H1 (cell line): Measurements from ENCODE around the gene SH3D19. TPM values are rescaled to one million over a fixed set of nuclear protein-coding genes. Genes with fewer than 3 reads are reported as not detected.
A peak's percentile ranks its signal among the peaks of the same experiment; 100 is the strongest.

Source experiments
- CTCF ChIA-PET: fragments of 300-600 bp; sonication (Branson Sonifier 250); formaldehyde crosslinking; loops from one replicate; lab custom pipeline; 2021; ENCODE audit not compliant: partially characterized antibody; lab: Charles Lee
- POLR2A ChIA-PET: fragments of 300-600 bp; sonication (Branson Sonifier 250); formaldehyde crosslinking; loops from one replicate; lab custom pipeline; 2021; ENCODE audit warnings: inconsistent platforms; ENCODE audit not compliant: partially characterized antibody; lab: Charles Lee
- DNase-seq, 2 experiments: peaks; one replicate each; pipeline versions ENCODE4 v3.0.0 to v3.0.0-alpha.2; 2010 to 2022; ENCODE audit warnings: low spot score in 2 of 2, low read depth in 1 of 2, mixed read lengths in 1 of 2
- FAIRE-seq: peaks from 2 replicates; lab custom pipeline; 2011; peaks lifted over from hg19 to GRCh38; lab: Jason Lieb, UNC
- H2AFZ ChIP-seq: 2 replicates; pipeline ENCODE4 v1.8.1; 2012; ENCODE audit warnings: low read length, inconsistent platforms
- H2AK5ac ChIP-seq: 2 replicates; pipeline ENCODE4 v1.6.1; 2013; ENCODE audit warnings: low read depth, low read length
- H2BK120ac ChIP-seq: replicated peaks from 2 replicates; pipeline ENCODE3; 2013; ENCODE audit warnings: low read depth, low read length, inconsistent platforms
- H2BK12ac ChIP-seq: 2 replicates; pipeline ENCODE4 v1.6.1; 2013; ENCODE audit warnings: low read depth, low read length
- H2BK15ac ChIP-seq: 2 replicates; pipeline ENCODE4 v1.6.1; 2013; ENCODE audit warnings: low read length
- H2BK20ac ChIP-seq: 2 replicates; pipeline ENCODE4 v1.6.1; 2013; ENCODE audit warnings: low read length
- H2BK5ac ChIP-seq: 2 replicates; pipeline ENCODE4 v1.6.1; 2013; ENCODE audit warnings: low read depth, low read length
- H3K14ac ChIP-seq: 2 replicates; pipeline ENCODE4 v1.6.1; 2013; ENCODE audit warnings: inconsistent platforms; ENCODE audit not compliant: insufficient read length
- H3K18ac ChIP-seq: 2 replicates; pipeline ENCODE4 v1.6.1; 2013; ENCODE audit warnings: low read length; ENCODE audit errors: extremely low read depth
- H3K23ac ChIP-seq: 2 replicates; pipeline ENCODE4 v1.6.1; 2013; ENCODE audit warnings: inconsistent platforms; ENCODE audit not compliant: insufficient read length
- H3K23me2 ChIP-seq: 2 replicates; pipeline ENCODE4 v1.6.1; 2013; ENCODE audit warnings: low read depth, low read length
- H3K27ac ChIP-seq: 2 replicates; pipeline ENCODE4 v1.6.1; 2011; ENCODE audit warnings: low read depth, low read length, inconsistent platforms
- H3K27me3 ChIP-seq, 4 experiments: replicated peaks in 1 of 4; 1 replicate in 1 of 4; 2 replicates in 3 of 4; pipeline versions ENCODE4 v1.6.1 to v1.8.1; 2011 to 2013; ENCODE audit warnings: low read length in 3 of 4, mild to moderate bottlenecking in 3 of 4, inconsistent platforms in 2 of 4, mixed read lengths in 2 of 4, moderate library complexity in 1 of 4; ENCODE audit not compliant: control insufficient read depth in 3 of 4, insufficient read depth in 3 of 4; ENCODE audit errors: extremely low read depth in 1 of 4
- H3K36me3 ChIP-seq, 4 experiments: 2 replicates each; pipeline versions ENCODE4 v1.6.1 to v1.8.1; 2011 to 2013; ENCODE audit warnings: mild to moderate bottlenecking in 4 of 4, low read length in 3 of 4, moderate library complexity in 2 of 4, control low read depth in 1 of 4, inconsistent platforms in 1 of 4; ENCODE audit not compliant: insufficient read depth in 4 of 4, control insufficient read depth in 2 of 4
- H3K4ac ChIP-seq: replicated peaks from 2 replicates; pipeline ENCODE3; 2013; ENCODE audit warnings: low read length, low read depth, mixed read lengths, inconsistent platforms; ENCODE audit not compliant: insufficient read length
- H3K4me1 ChIP-seq, 4 experiments: replicated peaks in 1 of 4; 1 replicate in 1 of 4; 2 replicates in 3 of 4; pipeline versions ENCODE4 v1.6.1 to v1.8.1; 2011 to 2013; ENCODE audit warnings: low read length in 3 of 4, inconsistent platforms in 2 of 4, mixed read lengths in 1 of 4; ENCODE audit not compliant: insufficient read depth in 4 of 4, control insufficient read depth in 3 of 4
- H3K4me2 ChIP-seq, 2 experiments: 2 replicates each; pipeline versions ENCODE4 v1.6.1 to v1.8.1; 2011 to 2013; ENCODE audit warnings: low read depth in 2 of 2, low read length in 2 of 2, control low read depth in 1 of 2, inconsistent platforms in 1 of 2, mild to moderate bottlenecking in 1 of 2; ENCODE audit not compliant: insufficient read depth in 1 of 2
- H3K4me3 ChIP-seq, 4 experiments: fragments of 200-600, 300-600 bp in 1 of 4; sonication (generic), shearing (Covaris generic), sonication (Bioruptor Twin) in 1 of 4; 2 replicates each; pipeline versions ENCODE4 v1.5.1 to v1.8.1; 2011 to 2016; ENCODE audit warnings: low read length in 4 of 4, low read depth in 3 of 4, control low read depth in 2 of 4, inconsistent platforms in 2 of 4, mild to moderate bottlenecking in 2 of 4, mixed read lengths in 1 of 4, moderate library complexity in 1 of 4; ENCODE audit not compliant: insufficient read depth in 2 of 4; ENCODE audit errors: extremely low read depth in 1 of 4
- H3K56ac ChIP-seq: replicated peaks from 2 replicates; pipeline ENCODE3; 2013; ENCODE audit warnings: low read depth, mild to moderate bottlenecking, mixed read lengths, low read length, inconsistent platforms; ENCODE audit not compliant: insufficient read length
- H3K79me1 ChIP-seq: 2 replicates; pipeline ENCODE4 v1.6.1; 2013; ENCODE audit warnings: low read depth, low read length, control low read depth
- H3K79me2 ChIP-seq, 2 experiments: 2 replicates each; pipeline versions ENCODE4 v1.6.1 to v1.8.1; 2012 to 2013; ENCODE audit warnings: low read length in 2 of 2, mild to moderate bottlenecking in 2 of 2, inconsistent platforms in 1 of 2; ENCODE audit not compliant: insufficient read depth in 2 of 2, control insufficient read depth in 1 of 2
- H3K9ac ChIP-seq, 4 experiments: replicated peaks in 1 of 4; 1 replicate in 1 of 4; 2 replicates in 3 of 4; pipeline versions ENCODE4 v1.6.1 to v1.8.1; 2011 to 2013; ENCODE audit warnings: low read depth in 3 of 4, low read length in 3 of 4, control low read depth in 2 of 4, mild to moderate bottlenecking in 2 of 4, moderate library complexity in 2 of 4, inconsistent platforms in 1 of 4; ENCODE audit errors: extremely low read depth in 1 of 4
- H3K9me3 ChIP-seq, 2 experiments: 2 replicates each; pipeline versions ENCODE4 v1.6.1 to v1.8.1; 2012 to 2013; ENCODE audit warnings: mild to moderate bottlenecking in 2 of 2, moderate library complexity in 2 of 2, control low read depth in 1 of 2, inconsistent platforms in 1 of 2, low read depth in 1 of 2, low read length in 1 of 2, mixed read lengths in 1 of 2; ENCODE audit not compliant: insufficient read depth in 2 of 2
- H4K20me1 ChIP-seq, 2 experiments: replicated peaks in 1 of 2; 2 replicates each; pipeline versions ENCODE3 to v1.8.1; 2011 to 2013; ENCODE audit warnings: inconsistent platforms in 2 of 2, low read length in 2 of 2, mild to moderate bottlenecking in 1 of 2; ENCODE audit not compliant: insufficient read depth in 2 of 2, control insufficient read depth in 1 of 2
- H4K5ac ChIP-seq: 2 replicates; pipeline ENCODE4 v1.6.1; 2013; ENCODE audit warnings: low read length, low read depth, mixed read lengths, inconsistent platforms; ENCODE audit not compliant: insufficient read length
- H4K8ac ChIP-seq: 2 replicates; pipeline ENCODE4 v1.8.0; 2013; ENCODE audit warnings: mild to moderate bottlenecking, moderate library complexity, low read length, inconsistent platforms; ENCODE audit not compliant: insufficient read depth; ENCODE audit errors: extremely low read depth
- H4K91ac ChIP-seq: replicated peaks from 2 replicates; pipeline ENCODE3; 2013; ENCODE audit warnings: low read length, mixed read lengths, inconsistent platforms; ENCODE audit not compliant: insufficient read length
- ASH2L ChIP-seq: fragments of 200-600, 300-600 bp; sonication (generic); IDR thresholded peaks from one replicate; pipeline ENCODE4 v1.7.1; 2017; ENCODE audit warnings: low read length
- EGR1 ChIP-seq: IDR thresholded peaks from 2 replicates; pipeline ENCODE4 v1.6.1; 2011; ENCODE audit warnings: low read depth, low read length, borderline replicate concordance
- GTF2F1 ChIP-seq: IDR thresholded peaks from 2 replicates; pipeline ENCODE4 v1.6.1; 2012; ENCODE audit warnings: low read depth, low read length, improper control_type of control experiment, borderline replicate concordance
- HDAC6 ChIP-seq: IDR thresholded peaks from one replicate; pipeline ENCODE4 v1.7.1; 2012; ENCODE audit warnings: low read depth, mild to moderate bottlenecking, inconsistent platforms, low read length, moderate library complexity
- NANOG ChIP-seq: IDR thresholded peaks from 2 replicates; pipeline ENCODE4 v1.6.1; 2011; ENCODE audit warnings: low read length, low read depth, mild to moderate bottlenecking, inconsistent platforms; ENCODE audit not compliant: insufficient read depth, poor library complexity, severe bottlenecking
- POLR2A ChIP-seq, 2 experiments: IDR thresholded peaks; 1 replicate in 1 of 2; 2 replicates in 1 of 2; pipeline ENCODE4 v1.6.1; 2011; ENCODE audit warnings: low read depth in 2 of 2, low read length in 2 of 2, mild to moderate bottlenecking in 2 of 2; ENCODE audit errors: control extremely low read depth in 1 of 2
- POU5F1 ChIP-seq: IDR thresholded peaks from 2 replicates; pipeline ENCODE4 v1.6.1; 2011; ENCODE audit warnings: low read depth, mild to moderate bottlenecking, low read length, moderate library complexity
- RBBP5 ChIP-seq: IDR thresholded peaks from 2 replicates; pipeline ENCODE4 v1.7.1; 2012; ENCODE audit warnings: low read depth, mild to moderate bottlenecking, inconsistent platforms, low read length, moderate library complexity, borderline replicate concordance
- SAP30 ChIP-seq: fragments of 300-600 bp; sonication (generic); IDR thresholded peaks from 2 replicates; pipeline ENCODE4 v1.7.1; 2012; ENCODE audit warnings: low read length, moderate library complexity, mild to moderate bottlenecking, inconsistent platforms; ENCODE audit not compliant: insufficient read depth, insufficient replicate concordance
- SIX5 ChIP-seq: IDR thresholded peaks from 2 replicates; pipeline ENCODE4 v1.6.1; 2011; ENCODE audit warnings: mild to moderate bottlenecking, low read depth, low read length
- SP1 ChIP-seq: IDR thresholded peaks from 2 replicates; pipeline ENCODE4 v1.6.1; 2011; ENCODE audit warnings: low read depth, low read length
- TEAD4 ChIP-seq: IDR thresholded peaks from 2 replicates; pipeline ENCODE4 v1.6.1; 2012; ENCODE audit warnings: low read depth, low read length, inconsistent platforms, mixed read lengths
- WGBS, 2 experiments: shearing (Covaris generic) in 1 of 2; methylation state at CpG; one replicate each; pipeline versions ENCODE4 v1.1.6 to v1.1.7; 2013 to 2015; ENCODE audit warnings: low lambda C conversion rate in 2 of 2, mixed read lengths in 2 of 2, inconsistent platforms in 1 of 2, low coverage in 1 of 2, missing lambda C conversion rate in 1 of 2; ENCODE audit not compliant: insufficient replicate concordance in 2 of 2, insufficient coverage in 1 of 2, insufficient read length in 1 of 2; ENCODE audit errors: extremely low coverage in 1 of 2, missing lambda C conversion rate in 1 of 2; 5-methylcytosine and 5-hydroxymethylcytosine counted together
- polyA plus RNA-seq, 7 experiments: library from polyadenylated mRNA; depleted of rRNA in 3 of 7; stranded (reverse) in 5 of 7; unstranded in 2 of 7; fragments of >200 nt in 5 of 7; fragments of 200-250 nt in 2 of 7; gene quantifications; 1 replicate in 5 of 7; 2 replicates in 1 of 7; 4 replicates in 1 of 7; pipeline versions ENCODE4 v1.2.1 to v1.2.3, GENCODE V29; 2011 to 2013; ENCODE audit warnings: missing spikeins in 2 of 7, mixed read lengths in 2 of 7
- total RNA-seq: library from RNA; stranded (reverse); fragmentation: NEBNext Ultra II Directional; extraction: Animal tissue kit (Norgen Biotek cat#: 25700); gene quantifications from 2 replicates; pipeline ENCODE4 v1.2.1, GENCODE V29; 2021
- TF ChIP-seq, protein P1 (sequence below): IDR thresholded peaks from 2 replicates; pipeline ENCODE4 v1.6.1; 2012; ENCODE audit warnings: inconsistent platforms
- TF ChIP-seq, protein P2 (sequence below): IDR thresholded peaks from 2 replicates; pipeline ENCODE4 v1.6.1; 2011; ENCODE audit warnings: low read length, improper control_type of control experiment

Gene SH3D19
- total and polyA plus RNA-seq, 2 of the 8 experiments (the other 6 are each of a cell fraction or from before 2014, with no cell fraction given): 11.7 to 51.3 TPM

DNA sequence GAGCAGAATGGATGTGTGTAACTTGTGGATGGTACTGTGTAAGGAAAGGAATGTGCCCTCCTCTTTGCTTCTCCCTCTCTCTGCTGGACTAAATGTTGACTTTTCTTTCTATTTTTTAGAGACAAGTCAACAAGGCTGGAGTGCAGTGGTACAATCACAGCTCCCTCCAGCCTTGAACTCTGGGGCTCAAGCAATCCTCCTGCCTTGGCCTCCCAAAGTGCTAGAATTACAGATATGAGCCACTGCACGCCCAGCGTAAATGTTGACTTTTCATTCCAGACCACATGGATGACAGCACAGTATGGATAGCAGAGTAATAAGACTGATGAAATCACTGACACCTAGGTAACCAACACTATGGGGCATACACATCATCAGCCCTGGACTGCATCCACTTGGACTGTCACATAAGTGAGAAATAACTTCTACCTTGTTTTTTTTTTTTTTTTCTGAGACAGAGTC lies 231.1 kb downstream of the SH3D19 start:
- FAIRE-seq: no peak
- Histone ChIP-seq H3K79me1 (no peaks in the 10 kb centered on the region), H3K56ac (no peak overlapping the region), H3K9me3 (no peaks in the 10 kb centered on the region), H3K23me2 (peaks cover 4% of the 10 kb centered on the region), H4K8ac (no peak overlapping the region), H2BK20ac (no peak overlapping the region), H3K4me3 (no peak overlapping the region), H3K23ac (no peak overlapping the region), H3K9ac (peak overlapping the region in 1 of 4 experiments; percentile 15; a peak in 1 of 7 replicates), H2AFZ (no peak overlapping the region), H3K18ac (no peak overlapping the region), H3K4me1 (no peaks in the 10 kb centered on the region), H3K36me3 (no peaks in the 10 kb centered on the region), H4K20me1 (no peaks in the 10 kb centered on the region), H3K27ac (no peak overlapping the region), H3K4me2 (no peak overlapping the region), H2BK15ac (no peak overlapping the region), H3K14ac (no peak overlapping the region), H4K5ac (no peak overlapping the region), H3K79me2 (no peaks in the 10 kb centered on the region), H2BK120ac (no peak overlapping the region), H2BK12ac (no peak overlapping the region), H2AK5ac (no peak overlapping the region), H3K4ac (no peak overlapping the region), H4K91ac (no peak overlapping the region), H3K27me3 (no peaks in the 10 kb centered on the region), H2BK5ac (no peak overlapping the region)
- POLR2A ChIA-PET: interaction anchor here (2.1 kb wide), 1 partner anchor 11 kb away, joined by 8 read pairs; no protein-coding TSS in a partner anchor
- 92% methylated on average over 2 of the region's 2 CpGs; no CpG with 5 or more reads in 1 of the 2 experiments for WGBS, 2 experiments
- CTCF ChIA-PET: no interaction called here
- no peak for TF ChIP-seq GTF2F1
- TF ChIP-seq SAP30: no peak
- no peak for TF ChIP-seq ASH2L
- no peak for TF ChIP-seq TEAD4
- no peak for TF ChIP-seq NANOG
- TF ChIP-seq, protein P1, sequence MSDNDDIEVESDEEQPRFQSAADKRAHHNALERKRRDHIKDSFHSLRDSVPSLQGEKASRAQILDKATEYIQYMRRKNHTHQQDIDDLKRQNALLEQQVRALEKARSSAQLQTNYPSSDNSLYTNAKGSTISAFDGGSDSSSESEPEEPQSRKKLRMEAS: no peak
- no peak for TF ChIP-seq RBBP5
- no peak for TF ChIP-seq POLR2A (IDR thresholded peaks at IDR 0.05; ENCODE audit: control extremely low read depth in 1 of 2, low read depth in 2 of 2, low read length in 2 of 2)
- no peak for TF ChIP-seq SP1
- TF ChIP-seq HDAC6: no peak
- TF ChIP-seq POU5F1: no peak
- TF ChIP-seq EGR1: no peak
- TF ChIP-seq SIX5: no peak
- TF ChIP-seq, protein P2, sequence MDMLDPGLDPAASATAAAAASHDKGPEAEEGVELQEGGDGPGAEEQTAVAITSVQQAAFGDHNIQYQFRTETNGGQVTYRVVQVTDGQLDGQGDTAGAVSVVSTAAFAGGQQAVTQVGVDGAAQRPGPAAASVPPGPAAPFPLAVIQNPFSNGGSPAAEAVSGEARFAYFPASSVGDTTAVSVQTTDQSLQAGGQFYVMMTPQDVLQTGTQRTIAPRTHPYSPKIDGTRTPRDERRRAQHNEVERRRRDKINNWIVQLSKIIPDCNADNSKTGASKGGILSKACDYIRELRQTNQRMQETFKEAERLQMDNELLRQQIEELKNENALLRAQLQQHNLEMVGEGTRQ: no peak
- no peak for DNase-seq
